HepG2 (cell line): ENCODE results near the gene SHBG. TPM values are rescaled to one million over a fixed set of nuclear protein-coding genes. Genes with fewer than 3 reads are reported as not detected.

Source experiments
- CTCF ChIP-seq: sonication (generic); formaldehyde crosslinking; IDR thresholded peaks from 2 replicates; pipeline ENCODE4 v1.5.0; 2020; ENCODE audit warnings: mild to moderate bottlenecking, missing genetic modification reagents, moderate library complexity
- KDM5A ChIP-seq: fragments of 200-600 bp; sonication (generic); IDR thresholded peaks from 2 replicates; pipeline ENCODE4 v1.7.0; 2018; ENCODE audit warnings: antibody characterized with exemption, mild to moderate bottlenecking, low read length, borderline replicate concordance
- NFE2 ChIP-seq: sonication (generic); formaldehyde crosslinking; IDR thresholded peaks from 2 replicates; pipeline ENCODE4 v1.4.0; 2020; ENCODE audit warnings: missing genetic modification reagents
- NONO ChIP-seq, 2 experiments: fragments of 450-650 bp in 1 of 2; sonication (generic) in 1 of 2; formaldehyde crosslinking in 1 of 2; IDR thresholded peaks in 1 of 2; conservative IDR thresholded peaks in 1 of 2; 2 replicates each; pipeline versions ENCODE4 v1.6.1 to v1.8.0; 2017 to 2022; ENCODE audit warnings: mild to moderate bottlenecking in 1 of 2, missing genetic modification reagents in 1 of 2, moderate library complexity in 1 of 2
- PAF1 ChIP-seq: IDR thresholded peaks from 2 replicates; pipeline ENCODE4 v1.6.1; 2016; ENCODE audit warnings: missing genetic modification reagents, missing compliant biosample characterization
- PAX8 ChIP-seq: sonication (generic); formaldehyde crosslinking; IDR thresholded peaks from 2 replicates; pipeline ENCODE4 v1.8.0; 2022; ENCODE audit warnings: mild to moderate bottlenecking, missing genetic modification reagents, borderline replicate concordance
- PHF21A ChIP-seq: sonication (generic); formaldehyde crosslinking; IDR thresholded peaks from 2 replicates; pipeline ENCODE4 v1.5.0; 2020; ENCODE audit warnings: mild to moderate bottlenecking, missing genetic modification reagents
- POGK ChIP-seq: sonication (generic); formaldehyde crosslinking; conservative IDR thresholded peaks from 2 replicates; pipeline ENCODE4 v1.8.0; 2022; ENCODE audit warnings: mild to moderate bottlenecking, moderate library complexity, missing genetic modification reagents
- PPARG ChIP-seq: conservative IDR thresholded peaks from 2 replicates; pipeline ENCODE4 v1.6.1; 2016; ENCODE audit warnings: missing biosample characterization, missing genetic modification reagents
- RARA ChIP-seq: IDR thresholded peaks from 2 replicates; pipeline ENCODE4 v1.6.1; 2016; ENCODE audit warnings: missing genetic modification reagents, missing compliant biosample characterization
- RFXANK ChIP-seq: IDR thresholded peaks from 2 replicates; pipeline ENCODE4 v1.6.1; 2016
- SRY ChIP-seq: sonication (generic); formaldehyde crosslinking; IDR thresholded peaks from 2 replicates; pipeline ENCODE4 v1.8.0; 2022; ENCODE audit warnings: mild to moderate bottlenecking, missing genetic modification reagents
- ZBTB40 ChIP-seq, 2 experiments: fragments of 450-650 bp in 1 of 2; sonication (generic) in 1 of 2; formaldehyde crosslinking in 1 of 2; IDR thresholded peaks; 2 replicates each; pipeline versions ENCODE4 v1.6.1 to v1.8.0; 2016 to 2022; ENCODE audit warnings: antibody characterized with exemption in 1 of 2, mild to moderate bottlenecking in 1 of 2, missing genetic modification reagents in 1 of 2
- ZNF543 ChIP-seq: sonication (generic); formaldehyde crosslinking; IDR thresholded peaks from 2 replicates; pipeline ENCODE4 v1.4.0; 2020; ENCODE audit warnings: mild to moderate bottlenecking, missing genetic modification reagents
- ZNF737 ChIP-seq: sonication (generic); formaldehyde crosslinking; IDR thresholded peaks from 2 replicates; pipeline ENCODE4 v1.5.0; 2020; ENCODE audit warnings: missing genetic modification reagents, mild to moderate bottlenecking, borderline replicate concordance
- ZNF746 ChIP-seq: sonication (generic); formaldehyde crosslinking; IDR thresholded peaks from 2 replicates; pipeline ENCODE4 v1.8.0; 2022; ENCODE audit warnings: mild to moderate bottlenecking, missing genetic modification reagents
- ZNF883 ChIP-seq: sonication (generic); formaldehyde crosslinking; IDR thresholded peaks from 2 replicates; pipeline ENCODE4 v1.5.1; 2020; ENCODE audit warnings: mild to moderate bottlenecking, missing genetic modification reagents; ENCODE audit errors: not compliant biosample characterization
- polyA plus RNA-seq, 8 experiments: library from polyadenylated mRNA; depleted of rRNA in 3 of 8; stranded (reverse) in 7 of 8; unstranded in 1 of 8; fragments of >200 nt; fragmentation: Illumina TruSeq in 4 of 8; extraction: Trizol in 4 of 8; gene quantifications; 2 replicates each; pipeline versions ENCODE4 v1.2.1 to v1.2.3, GENCODE V29; 2011 to 2016; ENCODE audit warnings: low read depth in 4 of 8, missing spikeins in 1 of 8, mixed read lengths in 1 of 8; ENCODE audit not compliant: insufficient read depth in 1 of 8
- total RNA-seq, 5 experiments: library from RNA; depleted of rRNA; stranded (reverse); fragments of >200 nt; fragmentation: Illumina TruSeq; extraction: Trizol; gene quantifications; 2 replicates each; pipeline ENCODE4 v1.2.3, GENCODE V29; 2016; ENCODE audit warnings: low read depth in 1 of 5

Gene SHBG
- total and polyA plus RNA-seq, 2 of the 13 experiments (the other 11 are each of a cell fraction or from before 2014, with no cell fraction given) = 4.0 to 6.1 TPM

GRCh38 chr17:7629939-7630571, at the start of gene SHBG (continued):
- TF ChIP-seq ZNF883 = no peak
- TF ChIP-seq SRY (CRISPR knock-in tag) = peak; percentile 57; the same call in 1 of the 2 replicates
- no peak for TF ChIP-seq CTCF (CRISPR knock-in tag)
- no peak for TF ChIP-seq NONO (IDR thresholded peaks at IDR 0.05)
- TF ChIP-seq NONO (CRISPR knock-in tag; conservative IDR thresholded peaks at IDR 0.05) = no peak
- no peak for TF ChIP-seq ZBTB40 (IDR thresholded peaks at IDR 0.05)
- peak; percentile 19; the same call in 1 of the 2 replicates for TF ChIP-seq ZBTB40 (CRISPR knock-in tag; IDR thresholded peaks at IDR 0.05)
- TF ChIP-seq PAF1 (CRISPR knock-in tag) = no peak
- TF ChIP-seq ZNF737 (CRISPR knock-in tag) = no peak
- no peak for TF ChIP-seq ZNF543 (CRISPR knock-in tag)
- peak; percentile 72 for TF ChIP-seq RARA (CRISPR knock-in tag)
- TF ChIP-seq KDM5A = no peak
- TF ChIP-seq PHF21A (CRISPR knock-in tag) = peak; percentile 54; the same call in 1 of the 2 replicates
- TF ChIP-seq POGK = no peak
- TF ChIP-seq RFXANK (CRISPR knock-in tag) = no peak
- peak; percentile 81; the same call in 1 of the 2 replicates for TF ChIP-seq ZNF746
- no peak for TF ChIP-seq NFE2
- TF ChIP-seq PAX8 (CRISPR knock-in tag) = no peak
- peak; percentile 37; the same call in 1 of the 2 replicates for TF ChIP-seq PPARG (CRISPR knock-in tag)
